ENCODE results near the gene ARVCF.

The ARVCF gene

DNA sequence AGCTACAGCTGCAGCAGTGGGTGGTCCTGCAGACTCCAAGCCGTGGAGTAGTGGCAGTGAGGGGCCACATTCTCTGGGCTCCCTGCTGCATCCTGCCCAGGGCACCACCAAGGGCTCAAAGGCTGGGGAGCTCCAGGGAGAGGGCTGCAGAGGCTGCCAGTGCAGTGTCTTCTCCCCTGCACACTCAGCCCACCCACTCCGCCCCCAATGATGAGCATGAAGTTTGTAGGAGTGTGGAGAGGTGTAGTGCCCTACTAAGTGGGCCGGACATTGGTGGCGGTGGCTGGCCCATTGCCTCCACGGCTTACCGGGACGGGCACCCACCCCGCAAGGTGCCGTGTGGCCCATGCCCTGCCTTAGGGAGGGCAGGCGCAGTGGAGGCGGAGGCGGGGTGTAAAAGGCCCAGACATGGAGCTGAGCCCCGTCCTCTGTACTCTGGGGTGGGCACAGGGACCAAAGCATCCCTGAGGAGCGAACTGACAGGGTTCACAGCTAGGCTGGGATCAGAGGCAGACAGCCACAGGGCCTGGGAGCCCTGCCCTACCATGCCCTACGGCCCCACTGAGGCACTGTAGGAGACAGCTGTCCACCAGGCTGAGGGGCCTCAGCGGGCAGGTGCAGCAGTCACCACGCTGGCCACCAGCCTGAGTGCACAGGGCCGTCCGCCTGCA is 18.9 kb downstream of the ARVCF start:
- no peak for DNase-seq

DNA sequence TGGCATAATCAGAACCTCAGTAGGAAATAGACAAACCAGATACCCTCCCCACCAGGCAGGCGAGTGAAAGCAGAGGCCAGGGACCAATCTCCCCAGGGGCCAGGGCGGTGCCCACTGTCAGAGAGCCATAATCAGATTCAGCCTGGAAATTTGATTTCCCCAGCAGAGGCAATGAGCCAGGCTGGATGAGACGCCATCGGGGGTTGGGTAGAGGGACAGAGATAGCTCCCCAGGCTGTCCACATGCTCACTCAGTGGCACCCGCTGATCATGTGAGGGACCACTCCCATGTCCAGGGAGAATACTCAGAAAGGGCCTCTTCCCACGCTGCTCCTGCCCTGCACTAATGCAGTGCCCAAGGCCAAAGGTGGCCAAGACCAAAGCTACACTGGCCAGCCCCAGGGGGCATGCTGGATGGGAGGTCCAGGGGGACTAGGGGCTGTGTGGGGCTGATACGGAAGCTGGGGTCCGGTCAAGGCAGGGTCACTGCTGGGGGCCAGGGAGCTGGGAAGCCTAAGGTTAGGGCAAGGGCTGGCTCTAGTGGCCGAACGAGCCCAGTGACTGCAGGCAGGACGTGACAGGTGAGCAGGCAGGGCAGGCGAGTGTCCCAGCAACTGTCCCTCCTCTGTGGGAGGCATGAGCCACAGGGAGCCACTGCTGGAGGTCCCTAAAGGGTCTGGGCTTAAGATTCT is 19.8 kb downstream of the ARVCF start:
- DNase-seq = peak; percentile 19

DNA sequence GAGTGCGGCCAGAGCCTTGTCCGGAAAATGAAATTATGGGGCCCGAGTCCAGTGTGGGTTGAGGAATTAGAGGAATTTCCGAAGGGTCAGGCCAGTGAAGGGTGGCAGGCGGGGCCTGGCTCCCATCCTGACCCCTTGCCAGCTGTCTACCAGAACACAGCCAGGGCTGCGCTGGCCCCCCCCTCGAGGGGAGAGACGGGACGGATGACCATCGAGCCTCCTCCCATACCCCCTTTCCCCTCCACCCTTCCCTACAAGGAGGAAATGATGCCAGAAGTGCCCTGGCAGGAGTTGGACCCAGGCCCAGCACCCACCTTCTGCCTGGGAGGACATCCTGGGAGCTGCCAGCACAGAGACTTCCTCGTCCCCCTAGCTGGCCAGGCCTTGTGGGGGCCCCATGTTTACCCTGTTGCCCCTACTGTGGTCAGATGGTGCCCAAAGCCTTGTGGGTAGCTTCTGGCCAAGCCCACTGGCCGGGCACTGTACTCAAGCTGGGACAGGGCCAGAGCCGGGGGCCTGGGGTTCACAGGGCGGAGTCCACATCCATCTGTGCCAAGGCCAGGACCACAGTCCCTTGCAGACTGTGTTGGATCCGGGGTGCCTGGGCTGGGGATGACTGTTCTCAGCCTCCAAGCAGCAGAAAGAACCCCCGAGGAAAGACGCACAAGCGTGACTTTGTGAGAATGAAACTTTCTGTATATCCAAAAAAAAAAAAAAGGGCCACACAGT is 20.8 kb downstream of the ARVCF start:
- no peak for DNase-seq

DNA sequence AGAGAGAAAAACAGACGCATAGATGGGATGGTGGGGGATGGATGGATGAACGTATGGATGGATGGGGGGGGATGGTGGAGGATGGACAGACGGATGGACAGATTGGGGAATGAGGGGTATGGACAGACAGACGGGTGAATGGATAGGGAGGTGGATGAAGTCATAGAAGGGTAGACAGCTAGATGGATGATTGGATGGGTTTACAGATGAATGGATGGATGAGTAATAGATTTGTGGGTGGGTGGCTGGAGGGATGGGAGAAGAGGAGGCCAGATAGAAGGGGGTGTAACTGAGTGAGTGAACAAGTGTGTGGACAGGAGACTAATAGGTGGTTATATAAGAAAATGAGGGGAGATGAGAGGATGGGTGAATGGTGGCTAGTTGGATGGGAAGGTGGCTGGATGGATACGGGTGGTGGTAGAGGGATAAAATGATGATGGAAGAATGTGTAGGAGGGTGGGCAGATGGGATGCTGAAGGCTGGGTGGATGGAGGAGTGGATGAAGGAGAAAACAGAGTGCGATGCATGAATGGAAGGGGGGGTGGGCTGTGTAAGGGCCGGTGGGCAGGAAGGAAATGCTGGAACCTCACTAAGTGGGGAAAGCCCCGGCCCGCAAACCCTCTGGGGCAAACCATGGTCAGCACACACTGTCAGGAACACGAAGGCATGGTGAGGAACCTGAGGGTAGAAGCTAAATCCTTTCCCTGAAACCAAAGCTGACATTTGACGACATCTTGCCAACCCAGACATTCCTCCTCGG is 21.6 kb downstream of the ARVCF start:
- no peak for DNase-seq

DNA sequence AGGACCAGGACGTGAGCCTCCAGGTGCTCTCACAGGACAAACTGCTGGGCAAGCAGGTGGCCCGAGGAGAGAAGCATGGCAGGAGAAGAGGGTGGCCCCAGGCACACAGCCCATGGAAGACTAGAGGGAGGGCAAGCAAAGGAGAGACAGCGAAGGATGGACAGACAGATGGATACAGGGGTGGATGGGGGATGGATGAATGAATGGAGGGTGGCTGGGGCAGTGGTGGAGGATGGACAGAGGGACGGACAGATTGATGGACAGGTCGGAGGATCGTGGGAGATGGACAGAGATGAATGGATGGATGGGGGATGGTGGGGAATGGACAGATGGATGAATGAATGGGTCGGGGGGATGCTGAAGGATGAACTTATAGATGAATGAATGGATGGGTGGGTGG is 22.7 kb downstream of the ARVCF start:
- no peak for DNase-seq

DNA sequence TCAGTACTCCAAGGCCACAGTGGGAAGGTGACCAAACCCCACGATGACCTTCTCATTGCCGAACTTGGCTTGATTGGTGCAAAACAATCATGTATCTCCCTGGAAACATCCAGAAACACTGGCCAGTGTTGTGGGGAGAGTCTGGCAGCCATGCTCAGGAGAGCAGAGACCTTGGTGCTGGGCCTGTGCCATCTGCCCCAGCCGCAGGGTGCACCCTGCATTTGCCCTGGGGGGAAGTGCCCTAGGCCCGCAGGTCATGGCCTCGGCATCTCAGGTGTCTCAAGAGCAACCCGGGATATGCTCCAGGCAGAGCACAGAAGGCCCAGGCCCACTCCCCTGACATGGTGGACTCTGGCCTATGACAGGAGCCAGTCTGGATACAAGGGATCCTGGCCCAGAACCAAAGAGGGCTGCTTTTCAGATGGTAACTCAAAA is 23.7 kb downstream of the ARVCF start:
- DNase-seq = no peak

DNA sequence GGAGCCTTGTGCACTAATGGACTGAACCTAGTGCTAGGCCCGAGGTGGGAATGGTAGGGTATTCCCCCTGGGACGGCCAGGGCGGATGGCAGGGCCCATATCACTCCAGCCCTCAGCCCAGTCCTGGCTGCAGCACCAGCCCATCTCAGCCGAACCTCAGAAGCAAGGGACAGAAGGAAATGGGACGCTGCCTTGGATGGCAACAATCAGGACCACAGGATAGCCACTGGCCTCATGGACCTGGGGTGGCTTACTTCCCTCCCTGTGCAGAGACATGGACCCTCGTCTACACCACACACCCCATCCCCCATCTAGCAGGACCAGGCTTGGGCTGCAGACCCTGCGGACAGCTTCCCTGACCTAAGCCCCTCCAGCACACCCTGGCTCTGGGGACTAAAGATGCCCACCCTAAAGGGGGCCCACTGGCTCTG is 24.1 kb downstream of the ARVCF start:
- DNase-seq = no peak

DNA sequence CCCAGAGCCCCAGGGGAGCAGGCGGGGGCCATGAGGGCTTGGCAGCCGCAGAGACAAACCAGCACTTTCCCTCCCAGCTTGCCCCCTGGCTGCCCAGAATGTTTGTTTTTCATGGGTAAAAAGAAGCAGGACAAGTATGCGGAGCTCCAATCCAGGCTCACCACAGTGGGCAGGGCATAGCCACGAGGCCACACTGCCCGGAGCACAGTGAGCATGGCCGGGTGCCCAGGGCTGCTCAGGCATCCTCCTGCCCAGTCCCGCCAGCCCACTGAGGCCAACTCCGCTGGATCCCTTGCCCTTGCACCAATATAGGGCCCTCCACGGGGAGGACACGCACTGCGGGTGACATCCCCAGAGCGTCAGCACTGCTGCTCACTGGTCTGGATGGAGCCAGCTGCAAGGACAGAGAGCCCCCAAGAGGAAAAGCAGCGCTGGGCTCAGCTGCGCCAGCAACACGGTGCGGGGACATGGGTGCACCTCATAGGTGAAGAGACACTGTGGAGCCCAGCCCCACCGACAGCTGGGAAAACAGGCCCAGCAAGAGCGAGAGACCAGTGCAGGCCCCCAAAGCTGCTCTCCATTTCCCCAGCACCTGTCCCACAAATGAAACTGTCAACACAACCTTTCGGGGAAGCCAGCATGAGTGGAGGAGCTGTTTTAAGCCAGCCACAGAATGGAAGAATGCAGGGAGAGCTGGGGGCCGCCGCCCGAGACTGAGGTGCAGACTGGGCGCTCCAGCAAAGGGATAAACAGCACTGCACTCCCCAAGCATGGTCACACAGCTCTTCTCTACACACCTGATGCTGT is 24.8 kb downstream of the ARVCF start:
- DNase-seq = no peak

DNA sequence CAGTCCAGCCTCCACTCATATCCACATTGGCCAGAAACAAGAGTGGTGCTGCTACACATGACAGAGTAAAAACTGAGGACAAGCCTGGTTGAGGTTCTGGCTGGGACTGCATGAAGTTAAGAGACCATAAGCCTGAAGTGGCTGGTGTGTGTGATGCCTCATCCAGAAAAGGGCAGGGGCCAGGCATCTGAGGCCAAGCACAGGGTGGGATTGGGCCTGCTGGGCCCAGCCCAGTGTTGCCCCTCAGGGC is 25.3 kb downstream of the ARVCF start:
- no peak for DNase-seq

DNA sequence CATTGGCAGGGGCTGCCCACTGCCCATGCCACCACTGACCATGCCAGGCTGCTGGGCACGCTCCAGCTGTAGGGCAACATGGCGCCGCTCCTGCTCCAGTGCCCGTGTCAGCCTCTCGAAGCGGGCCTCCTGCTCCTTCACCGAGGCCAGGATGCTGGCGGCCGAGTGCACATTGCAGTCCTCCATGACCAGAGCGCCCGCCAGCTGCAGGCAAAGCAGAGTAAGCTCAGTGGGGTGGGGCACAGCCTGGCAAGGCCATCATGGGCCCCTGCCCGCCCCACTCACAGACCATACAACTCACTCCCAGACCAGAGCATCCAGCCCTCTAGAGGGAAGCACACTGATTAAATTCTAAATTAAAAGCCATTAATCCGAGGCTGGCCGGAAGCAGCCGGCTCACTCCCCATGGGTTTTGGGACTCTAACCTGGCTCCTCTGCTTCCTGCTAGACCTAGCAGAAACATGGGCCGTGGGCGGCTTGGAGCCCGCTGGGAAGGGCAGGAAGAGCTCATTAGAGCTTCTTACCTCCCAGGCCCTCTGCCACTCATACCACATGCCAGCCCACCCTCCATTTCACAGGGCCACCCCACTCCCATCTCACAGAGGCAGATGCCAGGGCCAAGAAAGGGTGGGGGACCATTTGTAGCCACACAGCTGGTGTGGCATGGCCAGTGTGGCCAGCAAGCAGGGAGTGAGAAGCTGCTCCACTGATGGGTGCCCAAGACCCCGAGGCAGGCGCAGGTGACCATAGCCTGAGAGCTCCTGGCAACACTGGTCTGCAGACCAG is 25.8 kb downstream of the ARVCF start:
- no peak for DNase-seq

DNA sequence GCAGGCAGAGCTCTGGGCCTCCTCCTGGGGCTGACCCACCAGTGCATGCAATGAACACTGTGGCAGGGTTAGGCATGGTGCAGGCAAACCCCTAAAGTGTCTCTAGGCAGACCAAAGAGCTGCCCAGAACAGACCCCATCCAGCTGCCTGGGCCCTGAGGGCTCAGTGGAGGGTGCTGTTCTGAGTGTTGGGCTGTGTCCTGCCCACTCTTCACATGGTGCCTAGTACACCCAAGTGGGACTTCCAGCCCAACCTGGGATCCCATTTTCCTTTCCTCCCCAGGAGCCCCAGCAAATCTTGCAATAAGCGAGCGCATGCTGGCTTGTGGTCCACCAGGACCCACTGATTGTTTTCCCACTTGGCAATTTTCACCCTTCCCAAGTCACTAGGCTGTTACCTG is 26.4 kb downstream of the ARVCF start:
- DNase-seq = no peak

DNA sequence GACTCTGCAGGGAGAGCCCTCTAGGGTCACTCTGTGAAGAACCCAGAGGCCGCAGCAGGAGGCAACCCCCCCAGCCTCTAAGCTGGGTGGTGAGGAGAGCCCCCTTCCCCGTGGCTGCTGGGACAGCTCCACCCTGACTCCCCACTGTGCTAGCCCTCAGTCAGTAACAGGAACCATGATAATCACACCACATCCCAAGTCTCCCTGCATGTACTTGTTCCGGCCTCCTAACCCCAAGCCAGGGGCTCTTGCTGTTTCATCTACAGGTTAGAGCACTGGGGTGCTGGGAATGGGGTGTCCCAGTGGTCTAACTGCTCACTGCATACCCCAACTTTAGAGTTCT is 26.9 kb downstream of the ARVCF start:
- DNase-seq = no peak

DNA sequence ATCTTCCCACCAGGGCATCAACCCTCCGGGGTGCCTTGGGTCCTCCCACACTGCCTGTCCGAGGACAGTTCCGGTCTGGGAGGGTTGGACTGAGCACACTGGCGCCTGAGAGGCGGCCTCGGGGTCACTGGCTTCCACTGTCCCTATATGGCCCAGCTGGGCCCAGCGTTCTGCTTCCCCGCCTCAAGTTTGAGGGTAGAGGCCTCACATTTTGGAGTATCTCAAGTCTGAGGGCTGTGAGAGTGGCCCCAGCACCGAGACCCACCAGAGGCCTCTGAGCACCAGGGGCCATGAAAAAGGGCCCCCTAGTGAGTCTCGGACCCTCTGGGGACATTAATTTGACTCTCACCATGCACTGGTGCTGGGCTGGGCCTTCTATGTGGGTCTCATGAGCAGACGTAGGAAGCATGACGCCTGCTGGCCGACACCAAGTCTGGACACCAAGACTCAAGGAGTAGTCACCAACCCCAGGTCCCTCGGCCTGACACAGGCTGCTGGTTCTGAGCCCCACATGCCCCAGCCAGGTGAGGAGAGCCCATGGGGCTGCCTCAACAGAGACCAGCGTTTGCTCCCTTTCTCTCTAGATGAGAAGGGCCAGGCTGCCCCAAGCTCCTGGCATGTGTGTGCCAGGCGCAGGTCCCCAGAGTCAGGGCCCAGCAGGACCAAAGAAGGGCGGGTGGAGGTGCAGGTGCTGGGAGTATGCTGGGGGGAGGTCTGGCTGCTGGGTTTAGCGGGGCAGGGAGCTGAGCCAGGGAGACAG is 27.5 kb downstream of the ARVCF start:
- no peak for DNase-seq

DNA sequence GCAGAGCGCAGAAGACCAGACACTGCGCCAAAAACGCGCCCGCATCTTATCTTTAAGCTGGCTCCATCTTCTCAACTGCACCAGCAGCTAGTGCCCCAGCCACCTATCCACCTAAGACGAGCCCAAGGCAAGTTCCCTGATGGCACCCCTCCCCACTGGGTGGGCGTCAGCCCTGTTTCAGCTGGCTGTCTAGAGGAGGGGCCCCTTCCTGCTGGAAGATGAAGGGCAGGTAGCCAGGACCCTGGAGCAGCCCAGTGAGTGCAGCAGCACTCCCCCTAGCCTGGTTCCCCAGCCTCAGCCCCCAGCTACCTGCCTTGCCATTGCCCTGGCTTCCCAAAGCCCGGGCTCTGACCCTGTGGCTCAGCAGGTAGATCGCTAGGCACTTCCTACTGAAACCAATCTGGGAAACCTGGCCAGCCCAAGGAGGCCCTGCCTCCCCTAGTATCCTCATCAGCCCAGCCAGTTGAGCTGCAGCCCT is 28.3 kb downstream of the ARVCF start:
- no peak for DNase-seq

DNA sequence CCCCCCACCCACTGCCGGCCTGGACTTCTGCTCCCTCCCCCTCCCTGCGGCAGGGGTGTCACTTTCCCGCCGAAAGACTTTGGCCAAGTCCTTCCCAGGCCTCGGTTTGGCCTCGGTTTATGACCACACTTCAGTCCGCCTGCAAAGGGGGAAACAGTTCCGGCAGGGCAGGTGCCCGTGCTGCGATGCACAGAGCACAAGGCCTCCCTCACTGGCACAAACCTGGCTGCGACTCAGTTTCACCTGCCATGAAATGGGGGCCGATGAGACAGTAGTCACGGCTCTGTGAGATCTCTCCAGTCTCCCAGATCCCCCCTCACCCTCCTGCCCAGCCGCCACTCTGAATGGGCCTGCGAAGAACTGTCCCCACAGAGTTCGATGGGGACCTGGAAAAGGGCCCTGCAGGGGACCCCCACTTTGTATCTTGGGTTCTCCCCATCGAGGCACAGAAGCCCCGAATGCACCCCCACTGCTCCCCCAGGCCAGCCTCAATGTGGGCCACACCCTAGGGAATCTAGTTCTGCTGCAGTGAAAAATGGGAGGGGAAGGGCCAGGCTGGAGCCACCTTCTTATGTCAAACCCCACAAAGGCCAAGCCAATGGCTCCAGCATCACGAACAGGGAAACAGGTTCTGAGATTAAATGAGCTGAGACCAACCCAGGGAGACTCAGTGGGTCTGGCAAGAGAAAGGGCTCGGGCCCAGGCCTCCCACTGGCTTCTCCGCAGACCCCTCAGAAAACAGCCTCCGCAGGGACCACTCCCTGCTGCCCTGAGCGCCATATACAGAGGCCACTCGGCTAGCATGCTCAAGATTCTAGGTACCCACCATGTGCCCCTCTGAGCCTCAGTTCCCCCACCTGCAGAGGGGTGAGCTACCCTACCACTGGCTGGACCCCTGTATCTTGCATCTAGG is 29.0 kb downstream of the ARVCF start:
- no peak for DNase-seq

DNA sequence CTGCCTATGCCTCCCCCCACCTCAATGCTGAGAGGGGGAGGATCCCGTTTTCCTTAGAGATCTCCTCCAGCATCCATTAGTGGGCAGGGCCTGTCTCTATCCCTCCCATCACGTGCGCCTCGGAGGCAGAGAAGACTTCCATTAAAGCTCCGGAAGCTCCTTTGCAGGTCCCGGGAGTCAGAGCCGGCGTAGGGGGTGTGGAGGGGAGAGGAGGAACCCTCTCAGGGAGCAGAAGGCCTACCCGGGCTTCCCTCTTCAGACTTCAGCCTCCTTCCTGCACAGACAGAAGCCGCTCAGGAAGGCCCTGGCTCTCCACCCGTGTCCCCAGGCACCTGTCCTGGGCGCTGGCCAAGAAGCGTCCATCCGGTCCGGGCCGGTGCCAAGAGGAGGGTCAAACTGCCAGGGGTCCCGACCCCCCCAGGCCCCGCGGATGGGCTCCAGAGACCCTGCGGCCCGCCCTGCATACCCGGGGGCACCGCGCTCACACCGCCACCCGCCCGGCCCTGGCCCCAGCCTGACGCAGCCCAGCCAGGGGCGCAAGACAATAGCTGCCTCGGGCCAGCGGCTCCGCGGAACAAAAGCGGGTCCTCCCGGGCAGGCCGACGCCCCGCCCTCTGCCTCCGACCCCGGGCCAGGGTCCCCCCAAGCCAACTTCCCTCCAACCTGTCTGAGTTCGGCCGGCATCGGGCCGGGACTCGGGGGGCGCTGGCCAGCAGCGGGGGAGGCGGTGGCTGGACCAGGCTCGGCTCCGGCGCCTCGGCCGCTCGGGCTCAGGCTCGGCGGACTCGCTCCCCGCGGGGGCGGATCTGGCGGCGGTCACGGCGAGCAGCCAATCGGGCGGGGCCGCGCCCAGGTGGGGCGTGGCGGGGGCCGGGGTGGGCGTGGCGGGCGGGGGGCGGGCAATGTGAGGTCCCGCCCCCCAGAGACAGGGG is 29.9 kb downstream of the ARVCF start:
- peak; percentile 48 for DNase-seq

DNA sequence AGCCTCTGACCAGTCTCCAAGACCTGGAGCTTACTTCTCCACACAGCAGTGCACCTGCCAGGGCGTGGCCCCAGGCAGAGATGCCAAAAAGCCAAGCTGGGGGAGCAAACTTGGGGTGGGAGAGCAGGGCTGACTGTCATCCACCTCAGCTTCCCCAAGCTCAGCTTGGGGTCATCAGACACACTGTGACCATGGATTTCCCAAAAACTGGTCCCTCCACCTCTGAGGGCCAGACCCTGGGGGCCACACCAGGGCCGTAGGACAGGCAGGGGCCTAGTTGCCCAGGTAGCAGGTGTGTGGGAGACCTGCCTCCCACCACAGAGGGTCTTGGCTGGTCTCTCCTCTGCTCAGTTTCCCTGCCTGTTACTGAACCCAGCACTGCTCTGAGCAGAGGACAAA is 30.6 kb downstream of the ARVCF start:
- DNase-seq = no peak

DNA sequence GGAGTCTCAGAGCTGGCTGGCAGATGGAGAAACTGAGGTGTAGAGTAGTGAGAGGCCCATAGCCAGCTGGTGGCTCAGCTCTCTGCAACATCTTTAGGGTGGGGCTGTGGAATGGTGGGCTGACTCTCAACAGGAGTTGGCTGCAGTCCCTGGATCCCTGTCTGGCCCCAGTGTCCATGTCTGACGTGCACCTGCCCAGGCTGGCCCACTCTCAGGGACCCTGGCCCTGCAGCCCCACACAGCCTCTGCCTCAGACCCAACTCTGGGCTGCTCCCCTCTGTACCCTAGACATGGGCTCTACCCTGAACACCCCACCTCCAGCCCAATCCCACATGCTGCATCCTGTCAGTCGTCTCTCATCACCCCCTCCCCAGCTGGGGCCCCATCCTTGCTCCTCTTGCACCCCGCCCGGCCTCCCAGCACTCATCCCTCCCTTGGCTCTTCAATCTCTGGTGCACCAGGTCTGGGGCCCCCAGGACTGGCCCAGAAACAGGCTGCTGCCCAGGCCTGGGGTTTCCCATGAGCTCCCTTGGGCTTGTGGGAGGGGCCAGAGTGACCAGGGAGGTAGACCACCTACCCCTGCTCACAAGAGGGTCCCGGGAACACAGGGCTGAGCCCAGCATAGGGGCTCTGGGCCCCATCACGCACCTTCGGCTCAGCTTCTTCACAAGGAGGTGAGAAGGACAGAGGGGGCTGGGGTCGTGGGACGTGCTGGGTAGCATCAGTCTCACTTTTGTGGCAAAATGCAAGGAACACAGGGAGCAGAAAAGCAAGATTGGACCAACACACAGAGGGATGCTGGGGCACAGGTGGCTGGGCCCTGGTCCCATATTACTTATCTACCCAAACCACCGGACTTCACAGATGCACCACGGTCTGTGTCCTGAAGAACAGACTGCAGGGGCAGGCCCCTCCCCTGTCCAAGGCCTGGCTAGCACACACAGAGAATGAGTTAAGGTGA is 31.5 kb downstream of the ARVCF start:
- DNase-seq = no peak
